Lower leg skin (tissue), 3 donors: ENCODE results near the gene CEP131.

ENCODE experiments used
- POLR2A ChIP-seq, 2 donors: fragments of 450-650 bp; IDR thresholded peaks; one replicate each; pipeline ENCODE4 v1.6.1; 2016 to 2017; ENCODE audit warnings: antibody characterized with exemption in 2 of 2, mild to moderate bottlenecking in 1 of 2, moderate library complexity in 1 of 2
- TF ChIP-seq, protein P1 (sequence below), 3 donors: fragments of 450-650 bp; IDR thresholded peaks; one replicate each; pipeline ENCODE4 v1.5.1; 2016; ENCODE audit warnings: antibody characterized with exemption in 3 of 3, mild to moderate bottlenecking in 3 of 3, moderate library complexity in 2 of 3

- TF ChIP-seq, protein P1, sequence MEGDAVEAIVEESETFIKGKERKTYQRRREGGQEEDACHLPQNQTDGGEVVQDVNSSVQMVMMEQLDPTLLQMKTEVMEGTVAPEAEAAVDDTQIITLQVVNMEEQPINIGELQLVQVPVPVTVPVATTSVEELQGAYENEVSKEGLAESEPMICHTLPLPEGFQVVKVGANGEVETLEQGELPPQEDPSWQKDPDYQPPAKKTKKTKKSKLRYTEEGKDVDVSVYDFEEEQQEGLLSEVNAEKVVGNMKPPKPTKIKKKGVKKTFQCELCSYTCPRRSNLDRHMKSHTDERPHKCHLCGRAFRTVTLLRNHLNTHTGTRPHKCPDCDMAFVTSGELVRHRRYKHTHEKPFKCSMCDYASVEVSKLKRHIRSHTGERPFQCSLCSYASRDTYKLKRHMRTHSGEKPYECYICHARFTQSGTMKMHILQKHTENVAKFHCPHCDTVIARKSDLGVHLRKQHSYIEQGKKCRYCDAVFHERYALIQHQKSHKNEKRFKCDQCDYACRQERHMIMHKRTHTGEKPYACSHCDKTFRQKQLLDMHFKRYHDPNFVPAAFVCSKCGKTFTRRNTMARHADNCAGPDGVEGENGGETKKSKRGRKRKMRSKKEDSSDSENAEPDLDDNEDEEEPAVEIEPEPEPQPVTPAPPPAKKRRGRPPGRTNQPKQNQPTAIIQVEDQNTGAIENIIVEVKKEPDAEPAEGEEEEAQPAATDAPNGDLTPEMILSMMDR (IDR thresholded peaks at IDR 0.05) = no peak
- no peak for TF ChIP-seq POLR2A (IDR thresholded peaks at IDR 0.05)
Measured at GRCh38 chr17:81203136-81203535, 19.6 kb downstream of the CEP131 start.
